ENCODE data around the gene RPP30. TPM values are rescaled to one million over a fixed set of nuclear protein-coding genes. Genes with fewer than 3 reads are reported as not detected.

The RPP30 gene
- total RNA-seq, 1 experiment from 2014 or later = 108 TPM

DNA sequence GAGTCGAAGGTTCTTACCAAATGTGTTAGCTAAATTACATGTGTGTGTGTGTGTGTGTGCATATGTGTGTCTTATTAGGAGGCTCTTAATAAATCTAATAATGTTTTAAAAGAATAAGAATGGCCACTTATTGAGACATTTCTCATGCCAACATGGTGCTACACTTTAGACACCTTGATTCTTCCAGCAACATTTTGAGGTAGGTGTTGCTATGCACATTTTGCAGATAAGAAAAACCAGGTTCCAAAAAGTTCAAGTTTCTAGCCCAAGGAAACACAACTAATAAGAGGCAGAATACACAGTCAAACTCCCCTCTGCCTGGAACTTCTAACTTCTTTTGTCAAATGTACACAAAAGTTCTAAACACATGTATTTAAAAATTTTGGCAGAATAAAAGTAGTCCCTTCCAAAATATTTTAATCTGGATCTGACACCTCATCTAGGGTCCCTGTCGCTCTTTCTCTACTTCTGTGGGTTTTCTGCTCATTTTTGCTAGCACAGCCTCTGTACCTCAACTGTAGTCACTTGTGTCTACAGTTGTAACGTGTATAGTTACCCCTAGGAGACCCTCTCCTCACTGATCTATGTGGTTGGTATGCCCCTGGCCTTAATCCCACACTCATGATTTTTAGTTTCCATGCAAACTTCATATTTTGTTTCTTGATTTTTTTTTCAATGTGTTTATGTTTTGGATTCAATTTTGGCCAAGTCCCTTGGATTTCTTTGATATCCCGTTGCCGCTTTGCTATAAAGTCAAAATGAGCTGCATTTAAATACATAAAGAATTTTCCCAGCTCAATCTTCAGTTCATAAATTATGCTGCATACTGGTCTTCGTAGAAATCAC lies 44.8 kb downstream of the RPP30 start:
- DNase-seq (ENCODE audit: low spot score) = no peak

DNA sequence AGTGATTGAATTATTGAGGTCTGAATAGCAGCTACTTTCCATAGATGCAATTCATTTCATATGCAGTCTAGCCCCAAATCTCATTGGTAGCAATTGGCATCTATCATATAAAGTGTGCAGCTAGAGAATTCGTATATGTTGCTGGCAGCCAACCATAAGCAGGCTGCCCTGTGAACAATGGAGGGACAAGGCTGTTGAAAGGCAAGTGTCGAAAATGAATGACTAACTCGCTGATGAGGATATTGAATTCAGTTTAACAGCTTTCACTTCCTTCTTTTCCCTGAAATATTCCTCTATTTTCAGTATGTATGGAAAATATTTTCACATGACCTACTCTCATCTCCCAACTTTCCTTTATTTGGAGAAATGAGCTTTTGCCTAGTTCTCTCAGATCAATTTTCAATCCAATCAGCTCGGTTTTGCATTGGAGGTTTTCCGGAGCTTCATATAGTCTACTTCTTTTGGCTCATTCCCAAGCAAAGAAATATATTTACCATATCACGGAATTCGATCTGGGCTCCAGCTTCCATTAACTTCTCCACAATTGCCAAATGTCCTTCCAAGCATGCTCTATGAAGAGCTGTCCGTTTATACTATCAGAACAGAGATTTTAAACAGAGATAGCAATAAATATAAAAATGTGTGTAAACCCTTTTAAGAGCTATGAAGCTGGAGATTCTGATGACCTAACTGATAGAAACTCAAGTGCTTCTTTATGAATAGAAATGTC lies 45.6 kb downstream of the RPP30 start:
- no peak for DNase-seq (ENCODE audit: low spot score)

DNA sequence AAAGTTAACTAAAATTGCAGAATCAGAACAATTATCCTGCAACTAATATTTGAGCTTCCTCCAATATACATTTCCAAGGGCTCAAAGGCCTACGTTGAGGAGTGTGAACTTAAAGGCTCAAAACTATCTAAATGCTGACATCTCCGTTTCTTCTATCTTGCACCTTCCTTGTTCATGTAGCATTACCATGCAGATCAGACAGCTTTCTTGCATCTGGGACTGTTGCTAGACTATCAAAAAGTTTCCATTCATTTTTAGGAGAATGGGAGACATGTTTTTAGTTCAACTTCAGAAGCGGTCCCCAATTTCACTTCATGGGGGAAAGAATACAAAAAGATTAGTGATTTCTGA lies 46.2 kb downstream of the RPP30 start:
- no peak for DNase-seq (ENCODE audit: low spot score)

DNA sequence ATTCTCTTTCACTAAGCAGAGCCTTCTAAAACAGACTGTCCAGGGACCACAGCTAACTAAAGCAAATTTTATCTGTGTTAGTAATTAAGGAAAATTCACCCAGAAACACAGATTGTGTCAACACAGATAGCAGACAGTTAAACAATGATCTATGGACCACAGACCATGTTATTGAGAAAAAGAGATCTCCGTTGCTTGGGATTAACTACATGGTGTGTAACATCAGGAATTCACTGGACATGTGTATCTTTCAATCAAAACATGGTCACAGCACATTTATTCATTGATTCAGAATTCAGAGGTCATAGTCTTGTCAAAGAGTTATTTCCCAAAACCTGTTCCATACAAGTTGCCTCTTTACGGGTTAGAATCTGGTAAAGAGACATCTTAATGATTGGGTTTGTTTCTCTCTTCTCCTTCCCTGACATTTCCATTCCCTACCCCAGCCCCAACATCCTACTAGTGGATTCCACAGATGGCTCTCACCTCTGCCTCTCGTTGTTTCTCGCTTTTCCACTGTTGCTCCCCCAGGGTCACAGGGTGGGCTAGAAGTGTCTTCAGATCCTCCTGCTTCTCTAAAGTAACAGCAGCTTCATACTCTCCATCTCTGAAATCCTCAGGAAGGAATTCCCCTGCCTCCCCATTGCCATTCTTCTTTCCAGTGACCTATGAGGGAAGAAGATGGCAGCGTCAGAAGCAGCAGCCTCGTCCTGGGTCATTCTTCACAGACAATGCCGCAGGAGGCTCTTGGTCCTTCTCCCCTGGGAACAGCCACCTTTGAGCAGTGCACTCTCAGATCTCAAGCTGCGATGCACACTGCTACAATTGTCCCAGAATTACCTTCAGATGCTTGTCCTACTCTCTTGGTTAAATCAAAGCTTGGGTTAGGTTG lies 48.2 kb downstream of the RPP30 start:
- DNase-seq (ENCODE audit: low spot score) = no peak

DNA sequence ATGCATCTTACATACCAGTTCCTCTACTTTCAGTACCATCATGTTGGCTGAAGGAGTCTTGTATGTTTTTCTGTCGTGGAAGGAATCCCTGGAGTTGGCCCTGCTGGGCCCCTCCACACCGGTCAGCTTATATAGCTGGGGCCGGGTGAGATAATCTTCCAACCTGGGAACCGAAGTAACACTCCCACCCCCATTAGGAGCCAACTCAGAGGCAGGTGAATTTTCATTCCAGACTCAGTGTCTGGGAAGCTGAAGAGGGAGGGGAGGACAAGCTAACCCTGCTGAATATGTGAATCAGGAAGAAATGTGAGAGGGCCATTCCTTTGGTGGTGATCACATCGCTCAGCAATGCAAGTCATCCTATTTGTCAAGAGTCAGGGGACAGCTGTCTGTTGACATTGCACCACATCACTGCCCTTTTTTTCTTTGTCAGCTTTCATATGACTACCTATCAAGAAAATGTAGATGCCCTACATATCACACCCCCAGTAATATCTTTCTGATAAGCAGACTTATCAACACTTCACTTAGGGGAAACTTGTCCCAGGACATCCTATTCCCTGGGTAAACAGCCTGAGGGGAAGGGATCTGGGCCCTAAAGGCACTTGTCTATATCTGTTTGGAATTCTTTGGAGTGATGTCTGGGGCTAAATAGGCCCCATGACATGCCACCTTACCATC lies 49.4 kb downstream of the RPP30 start, which contains the start of gene ANKRD1:
Gene ANKRD1 (minus strand): TSS at position 102 of the 681 bp plus-strand sequence. CDS start 60 bp downstream, at position 42.
- peak; percentile 75 for DNase-seq (ENCODE audit: low spot score)

DNA sequence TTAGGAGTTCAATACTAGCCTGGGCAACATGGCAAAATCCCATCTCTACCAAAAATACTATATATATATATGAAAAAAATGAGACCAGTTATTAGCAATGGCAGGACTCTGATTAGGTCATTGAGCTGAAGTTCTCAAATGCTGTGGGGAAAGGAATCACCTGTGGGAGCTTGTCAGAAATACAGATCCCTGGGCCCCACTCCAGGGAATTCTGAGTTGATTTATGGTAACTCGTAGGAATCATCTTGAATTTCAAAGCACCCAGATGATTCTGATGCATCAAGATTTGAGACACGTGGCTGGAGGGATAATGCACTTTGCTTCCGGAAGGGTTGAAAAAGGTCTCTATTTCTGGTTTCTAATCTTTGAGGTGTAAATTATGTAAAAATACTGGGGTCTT lies 50.1 kb downstream of the RPP30 start:
- no peak for DNase-seq (ENCODE audit: low spot score)

DNA sequence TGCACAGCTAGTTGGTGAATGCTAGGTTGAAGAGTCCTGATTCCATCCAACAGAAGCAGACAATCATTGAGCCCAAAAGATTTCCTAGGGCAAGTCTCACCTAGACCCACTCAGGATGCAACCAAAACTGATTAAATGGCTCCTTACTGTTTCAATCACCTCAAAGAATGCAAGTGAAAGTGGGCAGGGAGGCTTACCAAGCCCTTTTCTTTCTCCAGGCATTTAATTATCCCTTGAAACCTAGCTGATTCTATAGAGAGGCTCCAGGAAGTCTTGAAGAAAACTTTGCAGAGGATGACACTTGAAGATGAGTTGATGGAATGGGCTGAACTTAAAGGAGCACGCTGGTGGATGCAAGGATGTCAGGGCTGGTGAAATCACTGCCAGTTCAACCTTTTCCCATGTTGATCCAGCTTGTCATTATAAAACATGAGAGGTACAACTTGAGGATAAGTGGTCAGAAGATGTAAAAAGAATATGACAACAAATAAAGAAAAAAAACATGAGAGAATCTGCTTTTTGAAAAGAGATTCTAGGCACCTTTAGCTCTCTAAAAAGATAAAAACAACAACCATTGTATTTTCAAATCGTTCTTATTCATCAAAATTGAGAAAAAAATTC lies 51.4 kb downstream of the RPP30 start:
- no peak for DNase-seq (ENCODE audit: low spot score)

DNA sequence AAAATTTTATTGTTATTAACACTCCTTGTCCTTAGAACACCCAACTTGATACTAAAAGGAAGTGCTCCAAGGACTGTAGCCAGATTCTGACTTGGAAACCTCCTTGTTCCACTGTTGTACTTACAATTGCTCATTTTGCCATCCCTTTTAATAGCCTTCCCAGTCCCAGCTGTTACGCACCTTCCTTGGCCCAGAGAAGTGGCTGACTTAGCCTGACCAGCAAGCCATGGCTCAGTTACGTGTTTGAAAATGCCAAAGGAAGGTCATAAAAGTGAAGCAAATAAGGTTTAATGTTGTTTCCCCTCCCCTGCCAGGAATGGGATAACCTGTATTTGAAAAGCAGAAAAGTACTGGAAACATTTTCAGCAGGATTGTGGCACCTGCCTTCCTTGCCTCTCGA lies 52.8 kb downstream of the RPP30 start:
- no peak for DNase-seq (ENCODE audit: low spot score)

DNA sequence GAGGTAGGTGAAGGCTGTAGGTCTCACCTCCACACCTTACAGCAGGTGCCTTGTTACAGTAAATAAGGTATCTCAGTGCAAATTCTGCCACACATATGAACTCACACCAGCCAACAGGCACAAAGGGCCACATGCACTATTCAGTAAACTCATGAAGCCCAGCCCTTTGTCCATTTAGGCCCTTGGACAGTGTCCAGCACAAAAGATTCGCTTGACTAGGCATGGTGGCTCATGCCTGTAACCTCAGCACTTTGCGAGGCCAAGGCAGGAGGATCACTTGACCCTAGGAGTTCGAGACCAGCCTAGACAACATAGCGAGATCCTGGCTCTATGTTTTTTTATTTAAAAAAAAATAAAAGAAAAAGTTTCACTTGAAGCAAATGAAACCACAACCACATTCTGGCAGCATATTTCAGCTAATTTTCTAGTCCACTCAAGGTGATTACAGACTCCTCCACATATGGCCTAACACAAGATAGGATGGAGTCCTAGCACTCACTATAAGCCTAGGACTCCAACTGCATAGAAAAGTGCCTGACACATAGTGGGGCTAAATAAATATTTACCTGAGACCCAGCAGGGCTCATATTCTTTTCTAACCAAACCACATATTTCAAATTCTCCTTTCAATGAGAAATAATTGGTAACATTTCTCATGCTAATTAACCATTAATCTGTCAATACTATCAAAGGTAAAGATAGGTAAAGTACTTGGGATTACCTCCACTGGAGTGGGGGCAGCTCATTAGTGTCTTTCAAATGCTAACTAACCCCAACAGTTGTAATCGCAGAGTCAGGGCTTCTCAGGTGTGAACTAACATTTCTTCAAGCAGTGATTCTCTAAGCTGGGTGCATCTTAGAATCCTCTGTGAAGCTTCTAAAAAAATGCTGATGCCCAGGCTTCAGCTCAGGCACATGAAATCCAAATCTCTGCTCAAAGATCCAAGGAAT lies 53.6 kb downstream of the RPP30 start:
- no peak for DNase-seq (ENCODE audit: low spot score)

DNA sequence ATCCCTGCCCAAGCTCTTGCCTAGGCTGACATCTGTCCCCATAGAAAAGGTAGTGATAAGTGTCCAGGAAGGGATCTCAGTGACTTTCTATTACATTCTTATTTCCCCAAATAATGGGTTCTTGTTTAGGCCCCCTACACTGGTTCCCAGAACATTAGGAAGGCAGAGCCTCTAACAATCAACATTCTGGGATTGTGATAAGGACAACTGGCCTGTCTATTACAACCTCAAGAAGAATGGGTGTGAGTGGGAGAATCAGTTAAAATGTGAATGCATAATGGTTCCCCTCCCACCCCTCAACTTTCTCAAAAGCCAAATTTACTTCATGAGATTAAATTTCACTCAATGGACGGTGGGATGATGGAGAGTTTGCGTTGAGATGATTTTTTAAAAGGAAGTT lies 55.5 kb downstream of the RPP30 start:
- no peak for DNase-seq (ENCODE audit: low spot score)

DNA sequence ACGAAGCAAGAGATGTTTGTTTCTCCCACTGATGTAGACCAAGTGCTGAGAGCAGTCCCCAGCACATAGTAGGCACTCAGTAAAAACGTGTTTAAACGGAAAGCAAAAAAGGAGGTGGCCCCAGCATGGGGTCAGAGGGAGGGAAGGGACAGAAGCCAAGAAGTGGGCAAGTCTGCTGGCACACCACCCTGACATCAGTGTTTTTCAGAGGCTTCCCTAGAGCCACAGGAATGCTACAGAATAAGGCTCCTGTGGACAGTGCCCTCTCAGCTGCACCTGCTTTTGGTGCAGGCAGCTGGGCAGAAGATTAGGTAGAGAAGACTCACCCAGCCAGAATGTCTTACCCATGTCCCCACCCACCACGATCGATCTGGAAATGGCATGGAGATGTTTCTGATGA lies 57.4 kb downstream of the RPP30 start:
- no peak for DNase-seq (ENCODE audit: low spot score)

DNA sequence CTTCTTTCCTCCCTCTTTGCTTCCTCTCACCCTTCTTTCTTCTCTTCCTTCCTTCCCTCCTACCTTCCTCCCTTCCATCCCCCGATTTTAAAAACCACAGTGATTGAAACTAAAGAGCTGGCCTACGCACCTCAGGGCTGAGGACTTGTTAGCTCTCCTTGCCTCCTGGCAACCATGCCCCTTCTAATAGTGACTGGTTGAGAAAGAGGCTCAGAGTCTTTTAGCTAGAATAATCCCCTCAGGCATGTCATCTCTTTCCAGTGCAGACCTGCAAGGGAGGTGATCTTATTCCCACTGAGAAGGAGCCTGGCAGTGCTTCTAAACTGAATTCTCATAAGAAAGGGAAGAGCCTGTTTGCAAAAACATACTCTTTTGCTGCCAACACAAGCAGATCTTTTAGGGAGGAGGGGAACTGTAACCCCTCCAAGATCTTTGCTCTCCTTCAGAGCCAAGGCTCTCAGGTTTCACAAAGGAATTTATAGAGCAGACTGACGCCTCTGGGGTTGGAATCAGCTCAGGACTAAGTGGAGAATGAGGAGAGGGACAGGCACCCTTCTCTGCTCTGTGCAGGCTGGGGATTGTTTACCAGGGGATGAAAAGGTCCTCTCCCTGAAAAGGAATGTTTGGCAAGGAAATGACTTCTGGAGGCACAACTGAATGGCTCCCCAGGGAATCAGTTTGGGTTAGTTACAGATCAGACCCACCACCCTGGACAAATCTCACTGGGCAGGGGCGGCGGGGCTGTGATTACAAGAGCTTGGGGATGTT lies 58.5 kb downstream of the RPP30 start:
- peak; percentile 81 for DNase-seq (ENCODE audit: low spot score)

DNA sequence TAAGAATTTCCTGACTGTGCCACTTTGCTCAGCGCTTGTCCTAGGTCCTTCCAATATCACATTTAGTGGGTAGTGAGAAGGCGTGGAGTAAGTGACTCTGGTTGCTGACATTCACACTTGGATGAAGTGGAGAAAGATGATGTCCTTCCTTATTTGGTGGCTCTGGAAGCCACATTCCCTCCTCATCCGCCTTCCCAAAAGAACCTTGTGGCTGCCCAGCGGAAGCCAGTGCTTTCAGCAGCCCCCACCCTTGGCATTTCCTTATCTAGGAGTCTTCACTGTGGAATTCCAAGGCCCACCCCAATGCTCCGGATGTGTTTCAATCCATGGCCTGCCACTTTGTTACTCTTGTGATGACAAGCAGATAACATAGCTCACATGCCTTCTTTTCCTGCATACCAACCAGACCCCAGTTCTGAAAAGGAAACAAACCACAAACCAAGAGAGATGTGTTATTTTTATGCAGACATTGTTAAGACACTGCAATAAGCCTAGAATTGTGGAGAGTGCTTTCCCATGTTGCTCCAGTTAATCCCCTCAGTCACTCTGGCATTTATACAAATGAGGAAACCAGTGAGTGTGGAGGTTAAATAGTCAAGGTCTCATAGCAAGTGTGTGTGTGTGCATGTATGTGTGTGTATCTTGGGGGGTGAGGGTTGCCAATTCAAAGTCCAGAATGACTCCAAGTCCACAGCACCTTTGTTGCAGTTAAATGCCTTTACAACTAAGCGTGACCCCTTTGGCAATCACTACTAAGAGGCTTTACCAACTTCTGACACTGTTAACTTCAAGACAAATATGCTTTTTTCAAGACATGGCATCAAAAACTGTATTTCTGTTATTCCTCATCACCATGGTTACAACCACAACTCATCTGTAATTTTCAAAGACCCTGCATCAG lies 59.4 kb downstream of the RPP30 start:
- peak; percentile 95 for DNase-seq (ENCODE audit: low spot score)

DNA sequence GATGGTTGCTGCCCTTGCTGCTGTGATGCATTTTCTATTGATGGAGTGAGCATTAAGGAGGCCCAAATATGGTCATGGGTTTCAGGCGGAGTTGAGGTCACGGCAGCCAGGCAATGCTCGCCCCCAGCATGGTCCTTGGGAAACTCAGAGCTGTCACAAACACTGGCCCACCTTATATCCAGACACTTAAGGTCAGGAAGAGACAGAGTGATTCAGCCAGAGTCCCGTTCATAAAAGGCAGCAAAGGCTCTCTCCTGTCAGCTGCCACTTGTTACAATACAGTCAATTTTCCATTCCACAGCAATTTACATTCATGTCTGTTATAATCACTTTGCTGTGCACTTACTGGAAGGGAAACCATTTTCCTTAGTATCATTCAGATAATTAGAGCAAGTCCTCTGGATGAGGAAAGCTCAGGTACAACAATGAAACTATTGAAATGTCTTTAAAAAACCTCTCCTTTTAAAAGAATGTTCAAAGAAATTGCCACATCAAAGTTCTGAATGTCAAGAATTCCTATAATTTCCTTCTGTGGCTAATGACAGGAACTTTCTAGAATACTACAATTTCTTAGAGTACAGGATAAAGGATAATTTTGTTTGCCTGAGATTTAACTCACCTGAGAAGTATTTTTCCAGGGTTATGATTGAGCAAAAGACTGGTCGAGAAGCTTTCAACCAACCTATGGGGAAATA lies 64.0 kb downstream of the RPP30 start:
- DNase-seq (ENCODE audit: low spot score) = no peak

DNA sequence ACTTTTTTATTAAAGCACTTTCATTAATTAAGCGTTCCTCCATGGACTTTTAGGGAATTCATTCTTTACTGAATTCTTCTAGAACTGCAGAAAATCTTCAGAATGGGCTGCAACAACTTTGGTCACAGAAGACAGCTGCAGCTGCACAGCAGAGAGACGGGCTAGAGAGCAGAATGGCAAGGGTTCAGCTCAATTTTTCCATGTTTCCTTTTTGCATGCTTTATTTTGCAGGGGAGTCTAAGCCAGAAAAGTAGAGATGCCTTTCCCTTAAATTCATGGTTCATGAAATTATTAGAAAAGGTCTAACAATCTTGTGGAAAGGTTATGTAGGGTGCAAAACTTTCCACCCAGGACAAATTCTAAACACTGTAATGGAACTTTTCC lies 64.5 kb downstream of the RPP30 start:
- DNase-seq (ENCODE audit: low spot score) = no peak

DNA sequence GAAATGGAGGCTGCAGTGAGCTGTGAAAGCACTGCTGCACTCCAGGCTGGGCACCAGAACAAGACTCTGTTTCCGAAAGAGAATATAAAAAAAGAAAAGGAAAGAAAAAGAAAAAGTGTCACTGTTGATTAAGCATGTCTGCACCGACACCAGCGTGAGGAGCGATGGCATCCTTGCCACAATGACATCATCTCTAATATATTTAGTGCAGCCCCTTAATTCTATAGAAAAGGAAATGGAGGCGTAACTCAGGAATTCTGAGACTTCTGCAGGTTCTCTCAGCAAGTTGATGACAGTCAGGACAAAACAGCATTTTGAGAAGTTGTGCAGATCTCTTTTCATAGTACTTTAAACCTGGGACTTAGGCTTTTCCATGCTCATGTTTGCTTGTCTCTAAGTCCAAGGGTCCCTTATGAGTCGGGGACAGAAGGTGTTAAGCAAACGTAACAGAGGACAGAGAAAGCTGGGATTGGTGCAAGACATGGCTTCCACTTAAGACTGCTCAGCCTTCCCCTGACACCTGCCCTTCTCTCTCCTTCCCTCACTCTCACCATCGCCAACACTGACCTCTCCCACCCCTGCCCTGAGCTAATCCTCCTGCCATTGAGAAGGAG lies 66.0 kb downstream of the RPP30 start:
- DNase-seq (ENCODE audit: low spot score) = no peak

DNA sequence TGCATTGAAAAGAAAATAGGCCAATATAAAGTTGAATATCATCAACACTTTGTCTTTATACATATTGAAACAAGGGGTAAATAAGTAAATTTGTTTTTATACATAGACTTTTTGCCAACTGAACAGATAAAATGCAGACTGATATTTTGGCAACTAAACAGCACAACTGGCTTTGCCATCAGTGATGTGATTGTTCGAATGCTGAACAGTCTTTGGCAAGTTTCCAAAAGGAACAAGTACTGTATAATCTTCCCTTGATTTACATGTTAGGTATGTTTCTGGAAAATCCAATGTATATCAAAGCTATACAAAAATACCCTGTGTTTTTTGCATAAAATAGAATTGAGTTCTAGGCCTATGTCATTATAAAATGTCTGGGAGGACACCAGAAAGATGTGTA lies 67.3 kb downstream of the RPP30 start:
- DNase-seq (ENCODE audit: low spot score) = no peak

Measured in H4 (cell line).